Glutamatergic neuron (in vitro differentiated cells): ENCODE measurements around the gene GALNT8. TPM values are rescaled to one million over a fixed set of nuclear protein-coding genes. Genes with fewer than 3 reads are reported as not detected.
A peak's percentile ranks its signal among the peaks of the same experiment; 100 is the strongest.

Experiments
- DNase-seq: peaks from one replicate; pipeline ENCODE4 v3.0.0; 2022
- H3K27ac Mint-ChIP-seq: one replicate; pipeline ENCODE4 v1.8.0; 2020; ENCODE audit warnings: mild to moderate bottlenecking, mixed read lengths, inconsistent platforms; ENCODE audit not compliant: unreplicated experiment
- H3K27me3 Mint-ChIP-seq: one replicate; pipeline ENCODE4 v1.8.0; 2020; ENCODE audit warnings: mild to moderate bottlenecking, moderate library complexity, mixed read lengths, inconsistent platforms; ENCODE audit not compliant: unreplicated experiment
- H3K36me3 Mint-ChIP-seq: one replicate; pipeline ENCODE4 v1.8.0; 2020; ENCODE audit warnings: mild to moderate bottlenecking, mixed read lengths, inconsistent platforms; ENCODE audit not compliant: unreplicated experiment
- H3K4me1 Mint-ChIP-seq: one replicate; pipeline ENCODE4 v1.8.0; 2020; ENCODE audit warnings: mild to moderate bottlenecking, low read depth, mixed read lengths, inconsistent platforms; ENCODE audit not compliant: unreplicated experiment
- H3K4me3 Mint-ChIP-seq: one replicate; pipeline ENCODE4 v1.8.0; 2020; ENCODE audit warnings: mild to moderate bottlenecking, mixed read lengths, inconsistent platforms; ENCODE audit not compliant: unreplicated experiment
- H3K9me3 Mint-ChIP-seq: one replicate; pipeline ENCODE4 v1.8.0; 2020; ENCODE audit warnings: mild to moderate bottlenecking, moderate library complexity, mixed read lengths, inconsistent platforms; ENCODE audit not compliant: unreplicated experiment
- CTCF ChIP-seq: fragments of 200-600 bp; sonication (generic); IDR thresholded peaks from one replicate; pipeline ENCODE4 v1.5.0; 2021; ENCODE audit not compliant: partially characterized antibody, unreplicated experiment
- total RNA-seq: library from RNA; stranded (reverse); fragmentation: NEBNext Ultra II Directional; extraction: Animal tissue kit (Norgen Biotek cat#: 25700); gene quantifications from one replicate; pipeline ENCODE4 v1.2.1, GENCODE V29; 2021; ENCODE audit not compliant: unreplicated experiment

The GALNT8 gene
- total RNA-seq, 1 donor from 2014 or later, result 25.3 TPM

- DNase-seq, result peak; percentile 78
These were observed 88.8 kb downstream of the GALNT8 start for GRCh38 chr12:4809013-4809448.

GRCh38 chr12:4809449-4810218 lies 89.4 kb downstream of the GALNT8 start:
- peak; percentile 78 for DNase-seq
- no peak for TF ChIP-seq CTCF
- Mint-ChIP-seq H3K27ac (no peak overlapping the region), H3K9me3 (peaks cover 12% of the 10 kb centered on the region), H3K36me3 (peaks cover 12% of the 10 kb centered on the region), H3K27me3 (peaks cover 15% of the 10 kb centered on the region), H3K4me3 (peak overlapping the region; percentile 84), H3K4me1 (peaks cover 30% of the 10 kb centered on the region)

More at GRCh38 chr12:4809013-4809448, 88.8 kb downstream of the GALNT8 start:
- Mint-ChIP-seq H3K27ac (no peak overlapping the region), H3K9me3 (peaks cover 12% of the 10 kb centered on the region), H3K4me1 (peaks cover 24% of the 10 kb centered on the region), H3K36me3 (peaks cover 13% of the 10 kb centered on the region), H3K27me3 (peaks cover 15% of the 10 kb centered on the region), H3K4me3 (peak overlapping the region; percentile 89)
- TF ChIP-seq CTCF, result no peak

GRCh38 chr12:4810219-4810671 lies 90.0 kb downstream of the GALNT8 start:
- Mint-ChIP-seq H3K36me3 (peaks cover 6% of the 10 kb centered on the region), H3K4me3 (peak overlapping the region; percentile 84), H3K4me1 (peaks cover 36% of the 10 kb centered on the region), H3K27ac (no peak overlapping the region), H3K9me3 (peaks cover 12% of the 10 kb centered on the region), H3K27me3 (peaks cover 15% of the 10 kb centered on the region)
- no peak for TF ChIP-seq CTCF
- no peak for DNase-seq

- Mint-ChIP-seq H3K4me1 (peaks cover 52% of the 10 kb centered on the region), H3K9me3 (peaks cover 12% of the 10 kb centered on the region), H3K27ac (no peak overlapping the region), H3K4me3 (peak overlapping the region; percentile 86), H3K27me3 (peaks cover 14% of the 10 kb centered on the region), H3K36me3 (peaks cover 4% of the 10 kb centered on the region)
- no peak for TF ChIP-seq CTCF
- no peak for DNase-seq
These were observed 92.6 kb downstream of the GALNT8 start for GRCh38 chr12:4812624-4813327.
